ENCODE results near the gene TSFM. TPM values are rescaled to one million over a fixed set of nuclear protein-coding genes. Genes with fewer than 3 reads are reported as not detected.
A peak's percentile ranks its signal among the peaks of the same experiment; 100 is the strongest.

Gene TSFM
- total RNA-seq, 1 donor from 2014 or later: 62.5 TPM

GRCh38 chr12:57823908-57824640 lies 41.5 kb downstream of the TSFM start:
- Mint-ChIP-seq H3K4me1 (no peaks in the 10 kb centered on the region), H3K4me3 (no peak overlapping the region), H3K27me3 (no peaks in the 10 kb centered on the region), H3K27ac (no peak overlapping the region), H3K36me3 (ENCODE audit: low read depth) (peaks cover 46% of the 10 kb centered on the region), H3K9me3 (no peaks in the 10 kb centered on the region)
- no peak for DNase-seq
- intact Hi-C loops (cut with micrococcal nuclease): no loop called here

DNA sequence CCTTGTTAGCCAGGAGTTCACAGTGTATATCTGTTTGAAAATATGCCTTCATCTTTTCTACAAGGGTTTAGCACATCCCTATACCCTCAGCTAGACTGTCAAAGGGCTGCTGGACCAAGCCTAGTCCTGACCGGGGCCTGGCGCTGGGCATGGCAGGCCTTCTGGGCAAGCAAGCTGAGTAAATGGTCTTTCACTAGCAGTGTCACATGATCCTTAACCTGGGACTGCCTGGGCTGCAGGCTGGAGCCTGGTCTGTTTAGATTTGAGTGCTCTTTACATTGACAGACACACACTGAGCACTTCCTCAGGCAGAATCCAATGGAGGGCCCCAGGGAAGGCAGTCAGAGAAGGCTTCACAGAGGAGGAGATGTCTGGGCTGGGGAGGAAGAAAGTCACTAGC lies 42.9 kb downstream of the TSFM start:
- peaks cover 3% of the 10 kb centered on the region for H3K4me1 Mint-ChIP-seq
- no peaks in the 10 kb centered on the region for H3K27me3 Mint-ChIP-seq
- no peaks in the 10 kb centered on the region for H3K9me3 Mint-ChIP-seq
- no peak for DNase-seq
- intact Hi-C loops (cut with micrococcal nuclease): no loop called here
- H3K4me3 Mint-ChIP-seq: no peak overlapping the region
- H3K36me3 Mint-ChIP-seq (ENCODE audit: low read depth): peaks cover 46% of the 10 kb centered on the region
- no peak overlapping the region for H3K27ac Mint-ChIP-seq

DNA sequence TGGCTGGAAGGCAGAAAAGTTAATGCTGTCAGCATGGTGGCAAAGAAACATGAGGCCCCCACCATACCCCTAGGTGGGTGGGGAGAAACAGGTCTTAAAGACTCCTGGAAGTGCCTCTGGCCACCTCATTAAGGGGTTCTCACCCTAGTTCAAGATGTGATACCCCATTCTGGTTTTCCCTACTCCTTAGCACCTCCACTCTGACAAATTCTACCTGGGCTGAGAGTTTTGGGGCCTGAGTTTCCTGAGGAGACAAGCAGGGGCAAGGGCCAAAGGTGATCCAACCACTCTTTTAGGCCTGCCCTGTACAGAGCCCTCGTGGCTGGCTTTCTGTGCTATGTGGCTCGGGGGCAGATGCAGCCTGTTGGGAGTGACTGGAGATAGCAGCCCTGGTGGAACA lies 43.8 kb downstream of the TSFM start:
- Mint-ChIP-seq H3K4me1 (peaks cover 4% of the 10 kb centered on the region), H3K36me3 (ENCODE audit: low read depth) (peaks cover 40% of the 10 kb centered on the region), H3K27ac (no peak overlapping the region), H3K9me3 (no peaks in the 10 kb centered on the region), H3K27me3 (no peaks in the 10 kb centered on the region), H3K4me3 (no peak overlapping the region)
- intact Hi-C loops (cut with micrococcal nuclease): no loop called here
- DNase-seq: no peak

GRCh38 chr12:57826966-57827365 lies 44.4 kb downstream of the TSFM start:
- no peak overlapping the region for H3K4me3 Mint-ChIP-seq
- intact Hi-C loops (cut with micrococcal nuclease): no loop called here
- no peak for DNase-seq
- no peak overlapping the region for H3K27ac Mint-ChIP-seq
- no peaks in the 10 kb centered on the region for H3K9me3 Mint-ChIP-seq
- no peaks in the 10 kb centered on the region for H3K27me3 Mint-ChIP-seq
- peaks cover 9% of the 10 kb centered on the region for H3K4me1 Mint-ChIP-seq
- peaks cover 37% of the 10 kb centered on the region for H3K36me3 Mint-ChIP-seq (ENCODE audit: low read depth)

DNA sequence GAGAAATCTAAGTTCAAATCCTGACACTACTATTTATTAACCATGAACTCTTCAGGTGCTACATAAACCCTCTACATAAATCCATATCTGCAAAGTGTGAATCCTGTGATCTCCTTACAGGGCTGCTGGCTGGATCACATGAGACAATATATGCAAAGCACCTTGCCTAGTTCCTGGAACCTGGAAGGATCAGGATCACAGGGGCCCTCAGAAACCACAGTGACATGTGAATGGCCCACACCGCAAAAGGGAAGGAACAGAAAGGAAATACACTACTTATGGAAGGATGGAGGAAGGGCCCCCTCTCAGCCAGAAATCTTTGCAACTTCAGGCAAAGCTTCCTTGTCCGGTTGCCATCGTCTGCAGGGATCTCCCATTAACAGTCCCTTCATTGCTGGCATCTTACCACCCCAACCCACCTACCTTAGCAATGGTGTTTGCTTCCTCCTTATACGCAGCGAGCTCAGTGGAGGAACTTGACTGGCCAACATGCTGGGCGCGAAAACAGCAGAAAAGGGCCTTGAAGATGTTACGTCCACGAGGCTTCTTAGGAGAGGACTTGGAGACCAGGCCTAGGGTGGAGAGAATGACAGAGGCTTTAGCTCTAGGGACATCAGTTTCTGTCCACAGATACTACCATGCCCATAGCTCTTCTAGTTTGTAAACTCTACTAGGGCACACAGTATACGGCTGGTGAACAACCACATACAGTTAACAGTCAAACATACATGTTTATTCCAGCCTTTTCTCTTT lies 46.6 kb downstream of the TSFM start:
- peaks cover 24% of the 10 kb centered on the region for H3K4me1 Mint-ChIP-seq
- no peak overlapping the region for H3K27ac Mint-ChIP-seq
- intact Hi-C loops (cut with micrococcal nuclease): no loop called here
- H3K4me3 Mint-ChIP-seq: no peak overlapping the region
- H3K9me3 Mint-ChIP-seq: no peaks in the 10 kb centered on the region
- no peak for DNase-seq
- H3K36me3 Mint-ChIP-seq (ENCODE audit: low read depth): peaks cover 22% of the 10 kb centered on the region
- no peaks in the 10 kb centered on the region for H3K27me3 Mint-ChIP-seq

DNA sequence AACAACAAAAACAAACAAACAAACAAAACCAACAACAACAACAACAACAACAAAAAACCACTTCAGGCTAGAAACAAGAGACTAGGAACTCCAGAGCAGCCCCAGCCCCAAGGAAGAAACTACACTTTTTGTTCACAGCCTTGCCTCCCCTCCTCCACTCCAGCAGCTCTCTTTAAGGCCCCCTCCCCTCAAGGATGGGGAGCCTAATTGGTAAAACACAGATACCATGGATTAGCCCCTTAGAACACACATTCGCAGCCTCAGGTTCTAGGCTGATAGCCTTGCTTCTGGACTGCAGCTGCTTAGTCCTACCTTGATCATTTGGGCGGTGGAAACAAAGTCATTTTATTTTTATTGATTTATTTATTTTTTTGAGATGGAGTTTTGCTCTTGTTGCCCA lies 47.8 kb downstream of the TSFM start:
- H3K4me1 Mint-ChIP-seq: peaks cover 30% of the 10 kb centered on the region
- H3K9me3 Mint-ChIP-seq: no peaks in the 10 kb centered on the region
- intact Hi-C loops (cut with micrococcal nuclease): loop anchor here (2.0 to 5.0 kb wide), 2 partner anchors 16 to 37 kb away; partner anchors contain the start of gene CTDSP2
- H3K27ac Mint-ChIP-seq: peak overlapping the region; percentile 58
- no peak for DNase-seq
- H3K4me3 Mint-ChIP-seq: no peak overlapping the region
- no peaks in the 10 kb centered on the region for H3K27me3 Mint-ChIP-seq
- H3K36me3 Mint-ChIP-seq (ENCODE audit: low read depth): peaks cover 16% of the 10 kb centered on the region

DNA sequence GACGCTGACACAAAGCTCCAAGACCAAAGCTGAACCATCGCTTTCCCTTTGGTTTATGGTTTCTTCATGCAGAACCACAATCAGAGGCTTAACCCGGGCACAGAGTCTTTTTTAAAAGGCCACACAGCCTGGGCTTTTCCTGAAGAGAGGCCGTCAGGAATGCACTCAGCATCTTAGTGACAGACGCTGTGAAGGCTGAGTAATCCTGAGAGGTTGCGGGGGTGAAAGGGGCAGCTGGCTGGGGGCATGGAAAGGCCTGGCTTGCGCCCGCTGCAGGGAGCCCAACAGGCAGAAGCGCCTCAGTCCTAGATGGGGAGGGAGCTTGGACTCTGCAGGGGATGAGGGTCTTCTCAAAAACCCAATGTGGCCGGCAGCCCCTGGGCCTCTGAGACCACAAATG lies 50.4 kb downstream of the TSFM start:
- no peaks in the 10 kb centered on the region for H3K27me3 Mint-ChIP-seq
- intact Hi-C loops (cut with micrococcal nuclease): loop anchor here (5.0 kb wide), 1 partner anchor 34 kb away; no protein-coding TSS in a partner anchor
- peaks cover 6% of the 10 kb centered on the region for H3K36me3 Mint-ChIP-seq (ENCODE audit: low read depth)
- no peak overlapping the region for H3K4me3 Mint-ChIP-seq
- peak overlapping the region; percentile 15 for H3K27ac Mint-ChIP-seq
- H3K4me1 Mint-ChIP-seq: peaks cover 53% of the 10 kb centered on the region
- DNase-seq: no peak
- no peaks in the 10 kb centered on the region for H3K9me3 Mint-ChIP-seq

GRCh38 chr12:57833672-57834071 lies 51.1 kb downstream of the TSFM start:
- H3K36me3 Mint-ChIP-seq (ENCODE audit: low read depth): peaks cover 3% of the 10 kb centered on the region
- DNase-seq: no peak
- H3K4me1 Mint-ChIP-seq: peaks cover 60% of the 10 kb centered on the region
- H3K27ac Mint-ChIP-seq: peak overlapping the region; percentile 54
- intact Hi-C loops (cut with micrococcal nuclease): loop anchor here (5.0 kb wide), 1 partner anchor 34 kb away; no protein-coding TSS in a partner anchor
- no peaks in the 10 kb centered on the region for H3K27me3 Mint-ChIP-seq
- H3K9me3 Mint-ChIP-seq: no peaks in the 10 kb centered on the region
- no peak overlapping the region for H3K4me3 Mint-ChIP-seq

DNA sequence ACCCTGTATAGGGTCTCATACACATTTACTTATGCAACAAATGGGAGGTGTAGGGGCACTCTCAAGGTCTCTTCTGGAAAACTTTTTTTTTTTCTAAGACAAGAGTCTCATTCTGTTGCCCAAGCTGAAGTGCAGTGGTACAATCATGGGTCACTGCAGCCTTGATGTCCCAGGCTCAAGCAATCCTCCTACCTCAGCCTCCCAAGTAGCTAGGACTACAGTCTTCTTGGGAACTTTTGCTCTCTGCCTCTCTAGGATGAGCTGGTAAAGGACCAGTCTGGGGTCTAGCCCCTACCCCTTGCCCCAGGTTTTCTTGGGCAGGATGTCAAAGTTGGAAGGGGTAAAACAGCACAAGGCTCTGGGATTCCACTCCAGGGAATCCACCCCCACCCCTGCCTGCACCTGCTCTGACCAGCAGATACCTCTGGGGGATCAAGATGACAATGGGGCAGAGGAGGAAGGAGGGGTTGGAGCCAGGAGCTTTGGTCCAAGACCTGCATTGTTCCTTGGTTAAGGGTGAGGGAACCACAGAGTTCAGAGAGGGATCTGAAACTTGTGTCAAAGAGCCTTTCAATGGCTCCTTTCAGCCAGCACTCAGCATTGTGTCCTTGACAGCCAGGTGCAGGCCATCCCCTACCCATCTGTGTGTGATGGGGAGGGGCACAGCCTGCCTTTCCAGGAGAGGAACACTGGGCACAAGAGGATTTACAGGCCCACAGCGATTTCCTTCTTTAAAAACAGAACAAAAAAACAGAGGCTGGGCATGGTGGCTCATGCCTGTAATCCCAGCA lies 51.7 kb downstream of the TSFM start:
- intact Hi-C loops (cut with micrococcal nuclease): loop anchor here (5.0 kb wide), 1 partner anchor 33 kb away; no protein-coding TSS in a partner anchor
- no peak overlapping the region for H3K4me3 Mint-ChIP-seq
- no peaks in the 10 kb centered on the region for H3K27me3 Mint-ChIP-seq
- peaks cover 66% of the 10 kb centered on the region for H3K4me1 Mint-ChIP-seq
- no peaks in the 10 kb centered on the region for H3K36me3 Mint-ChIP-seq (ENCODE audit: low read depth)
- H3K9me3 Mint-ChIP-seq: no peaks in the 10 kb centered on the region
- peak overlapping the region; percentile 36 for H3K27ac Mint-ChIP-seq
- DNase-seq: no peak

- H3K27me3 Mint-ChIP-seq: no peaks in the 10 kb centered on the region
- H3K4me3 Mint-ChIP-seq: peak overlapping the region; percentile 67
- peak overlapping the region; percentile 93 for H3K27ac Mint-ChIP-seq
- DNase-seq: no peak
- no peaks in the 10 kb centered on the region for H3K36me3 Mint-ChIP-seq (ENCODE audit: low read depth)
- peaks cover 70% of the 10 kb centered on the region for H3K4me1 Mint-ChIP-seq
- no peaks in the 10 kb centered on the region for H3K9me3 Mint-ChIP-seq
- intact Hi-C loops (cut with micrococcal nuclease): loop anchor here (1.0 to 2.0 kb wide), 2 partner anchors 9 to 105 kb away; partner anchors contain the start of gene ATP23
Measured at GRCh38 chr12:57835366-57836288, 53.0 kb downstream of the TSFM start.

DNA sequence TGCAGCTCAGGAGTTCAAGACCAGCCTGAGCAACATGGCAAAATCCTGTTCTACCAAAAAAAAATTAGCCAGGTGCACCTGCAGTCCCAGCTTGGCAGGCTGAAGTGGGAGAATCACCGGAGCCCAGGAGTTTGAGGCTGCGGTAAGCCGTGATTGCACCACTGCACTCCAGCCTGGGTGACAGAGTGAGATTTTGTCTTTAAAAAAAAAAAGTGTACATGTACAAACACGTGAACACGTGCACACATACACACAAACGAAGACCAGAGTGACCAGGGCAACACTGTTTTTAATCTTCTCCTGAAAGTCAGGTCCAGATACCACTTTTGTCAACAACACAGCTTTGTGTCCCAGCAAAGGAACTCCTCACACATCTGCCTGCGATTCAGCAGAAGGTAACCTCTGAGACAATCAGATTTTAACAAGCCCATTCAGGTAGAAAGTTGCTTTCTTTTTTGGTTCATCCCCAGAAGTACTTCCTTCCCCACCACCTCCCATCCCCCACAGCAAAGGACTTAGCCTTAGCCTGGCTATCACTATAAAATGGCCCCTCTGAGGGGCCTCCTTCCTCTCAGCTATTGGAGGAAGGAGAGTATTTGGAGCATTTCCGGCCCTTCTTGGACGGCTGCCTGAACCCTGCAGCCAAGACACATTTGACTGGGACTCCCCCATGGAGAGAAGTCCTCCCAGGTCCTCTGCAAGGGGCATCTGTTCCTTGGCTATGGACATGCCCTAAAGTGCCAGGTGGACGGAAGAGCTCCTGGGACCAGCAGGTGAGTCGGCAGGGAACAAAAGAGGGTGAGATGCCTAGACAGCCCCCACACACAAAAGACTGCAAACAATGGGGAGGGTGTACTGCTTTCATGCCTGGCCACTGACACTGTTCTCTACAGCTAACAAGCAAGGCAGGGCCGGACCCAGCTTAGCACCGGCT lies 54.1 kb downstream of the TSFM start:
- Mint-ChIP-seq H3K4me3 (peak overlapping the region; percentile 67), H3K4me1 (peaks cover 74% of the 10 kb centered on the region), H3K27me3 (no peaks in the 10 kb centered on the region), H3K36me3 (ENCODE audit: low read depth) (no peaks in the 10 kb centered on the region), H3K9me3 (no peaks in the 10 kb centered on the region), H3K27ac (peak overlapping the region; percentile 93)
- intact Hi-C loops (cut with micrococcal nuclease): loop anchor here (1.0 to 2.0 kb wide), 2 partner anchors 8 to 104 kb away; partner anchors contain the start of gene ATP23
- DNase-seq: peak; percentile 81
